Spleen (tissue), 7 donors: Measurements from ENCODE around the gene RAMP1.

Source experiments
- POLR2A ChIP-seq, 3 donors: fragments of 450-650 bp; IDR thresholded peaks; one replicate each; pipeline ENCODE4 v1.5.1; 2017; ENCODE audit warnings: antibody characterized with exemption in 3 of 3, mild to moderate bottlenecking in 1 of 3
- TF ChIP-seq, protein P1 (sequence below), 11 experiments: fragments of 200-600 bp in 7 of 11; fragments of 450-650 bp in 4 of 11; sonication (generic) in 4 of 11; IDR thresholded peaks in 8 of 11; conservative IDR thresholded peaks in 3 of 11; 1 replicate in 7 of 11; 2 replicates in 4 of 11; pipeline versions ENCODE4 v1.4.0 to v1.8.0; 2016 to 2021; ENCODE audit warnings: antibody characterized with exemption in 11 of 11, inconsistent platforms in 4 of 11, mild to moderate bottlenecking in 1 of 11
- donor health status: DM: no; HTN: no; CAD: no; lungs with moderate emphysema.
- donor health status: DM: no; HTN: no; CAD: no.
- donor health status: DM: no; HTN: no; CAD: no.

- no peak for TF ChIP-seq POLR2A (IDR thresholded peaks at IDR 0.05)
- TF ChIP-seq, protein P1, sequence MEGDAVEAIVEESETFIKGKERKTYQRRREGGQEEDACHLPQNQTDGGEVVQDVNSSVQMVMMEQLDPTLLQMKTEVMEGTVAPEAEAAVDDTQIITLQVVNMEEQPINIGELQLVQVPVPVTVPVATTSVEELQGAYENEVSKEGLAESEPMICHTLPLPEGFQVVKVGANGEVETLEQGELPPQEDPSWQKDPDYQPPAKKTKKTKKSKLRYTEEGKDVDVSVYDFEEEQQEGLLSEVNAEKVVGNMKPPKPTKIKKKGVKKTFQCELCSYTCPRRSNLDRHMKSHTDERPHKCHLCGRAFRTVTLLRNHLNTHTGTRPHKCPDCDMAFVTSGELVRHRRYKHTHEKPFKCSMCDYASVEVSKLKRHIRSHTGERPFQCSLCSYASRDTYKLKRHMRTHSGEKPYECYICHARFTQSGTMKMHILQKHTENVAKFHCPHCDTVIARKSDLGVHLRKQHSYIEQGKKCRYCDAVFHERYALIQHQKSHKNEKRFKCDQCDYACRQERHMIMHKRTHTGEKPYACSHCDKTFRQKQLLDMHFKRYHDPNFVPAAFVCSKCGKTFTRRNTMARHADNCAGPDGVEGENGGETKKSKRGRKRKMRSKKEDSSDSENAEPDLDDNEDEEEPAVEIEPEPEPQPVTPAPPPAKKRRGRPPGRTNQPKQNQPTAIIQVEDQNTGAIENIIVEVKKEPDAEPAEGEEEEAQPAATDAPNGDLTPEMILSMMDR (IDR thresholded peaks at IDR 0.05 in 8 of 11, conservative IDR thresholded peaks at IDR 0.05 in 3 of 11), result no peak
Measured at GRCh38 chr2:237941239-237941638, 81.8 kb downstream of the RAMP1 start.
